ENCODE results near the gene SCARF1.
"Not testable (repeated sequence)": the region's sequence is repeated elsewhere in the genome, so short reads cannot be mapped to it uniquely, and the experiment has no call there.

The SCARF1 gene

GRCh38 chr17:1658100-1658499 lies 12.6 kb upstream of the SCARF1 start:
- no peak for TF ChIP-seq CTCF (IDR thresholded peaks at IDR 0.05; ENCODE audit: unreplicated experiment in 3 of 3)
- Mint-ChIP-seq H3K27me3 (ENCODE audit: low read depth) (no peaks in the 10 kb centered on the region), H3K36me3 (ENCODE audit: low read depth) (peaks cover 89% of the 10 kb centered on the region), H3K4me1 (no peaks in the 10 kb centered on the region), H3K4me3 (no peak overlapping the region), H3K27ac (no peak overlapping the region), H3K9me3 (no peaks in the 10 kb centered on the region)

GRCh38 chr17:1653735-1654134 lies 8.2 kb upstream of the SCARF1 start:
- no peak overlapping the region for H3K27ac Mint-ChIP-seq
- TF ChIP-seq CTCF (IDR thresholded peaks at IDR 0.05; ENCODE audit: unreplicated experiment in 3 of 3) = no peak
- H3K27me3 Mint-ChIP-seq (ENCODE audit: low read depth) = no peaks in the 10 kb centered on the region
- no peaks in the 10 kb centered on the region for H3K4me1 Mint-ChIP-seq
- peaks cover 76% of the 10 kb centered on the region for H3K36me3 Mint-ChIP-seq (ENCODE audit: low read depth)
- no peaks in the 10 kb centered on the region for H3K9me3 Mint-ChIP-seq
- H3K4me3 Mint-ChIP-seq = no peak overlapping the region

- H3K4me3 Mint-ChIP-seq; H3K27me3 Mint-ChIP-seq (ENCODE audit: low read depth); H3K27ac Mint-ChIP-seq; H3K4me1 Mint-ChIP-seq; H3K9me3 Mint-ChIP-seq: not testable (repeated sequence)
- peaks cover 67% of the 10 kb centered on the region for H3K36me3 Mint-ChIP-seq (ENCODE audit: low read depth)
Measured at GRCh38 chr17:1652794-1653193, 7.3 kb upstream of the SCARF1 start.

GRCh38 chr17:1651559-1651844 lies 6.0 kb upstream of the SCARF1 start:
- TF ChIP-seq CTCF (IDR thresholded peaks at IDR 0.05; ENCODE audit: unreplicated experiment in 3 of 3) = no peak
- no peaks in the 10 kb centered on the region for H3K9me3 Mint-ChIP-seq
- peaks cover 4% of the 10 kb centered on the region for H3K27me3 Mint-ChIP-seq (ENCODE audit: low read depth)
- H3K36me3 Mint-ChIP-seq (ENCODE audit: low read depth) = peaks cover 54% of the 10 kb centered on the region
- peaks cover 6% of the 10 kb centered on the region for H3K4me1 Mint-ChIP-seq
- no peak overlapping the region for H3K4me3 Mint-ChIP-seq
- H3K27ac Mint-ChIP-seq = no peak overlapping the region

- peaks cover 6% of the 10 kb centered on the region for H3K27me3 Mint-ChIP-seq (ENCODE audit: low read depth)
- H3K9me3 Mint-ChIP-seq = no peaks in the 10 kb centered on the region
- no peak overlapping the region for H3K27ac Mint-ChIP-seq
- TF ChIP-seq CTCF (IDR thresholded peaks at IDR 0.05; ENCODE audit: unreplicated experiment in 3 of 3) = no peak
- H3K4me3 Mint-ChIP-seq = peak overlapping the region in 2 of 3 experiments; percentile 19 to 21
- peaks cover 48% of the 10 kb centered on the region for H3K36me3 Mint-ChIP-seq (ENCODE audit: low read depth)
- peaks cover 9% of the 10 kb centered on the region for H3K4me1 Mint-ChIP-seq
Measured at GRCh38 chr17:1650731-1651558, 5.4 kb upstream of the SCARF1 start.

- Mint-ChIP-seq H3K9me3 (no peaks in the 10 kb centered on the region), H3K27ac (peak within 1 kb of the TSS in 1 of 3 experiments; percentile 57), H3K4me3 (peak within 1 kb of the TSS; percentile 71 to 72 (median 71)), H3K4me1 (peaks cover 15% of the 10 kb centered on the region), H3K36me3 (ENCODE audit: low read depth) (peaks cover 43% of the 10 kb centered on the region), H3K27me3 (ENCODE audit: low read depth) (peaks cover 9% of the 10 kb centered on the region)
- TF ChIP-seq CTCF (IDR thresholded peaks at IDR 0.05; ENCODE audit: unreplicated experiment in 3 of 3) = no peak
Measured at GRCh38 chr17:1649844-1650501, 4.4 kb upstream of the SCARF1 start, which contains the start of gene RILP. Gene RILP (minus strand): TSS chr17:1649866. CDS start chr17:1649804, 62 bp downstream.
